ENCODE results near the gene ITSN1.
"Not testable (repeated sequence)": the region's sequence is repeated elsewhere in the genome, so short reads cannot be mapped to it uniquely, and the experiment has no call there.

Gene ITSN1

DNA sequence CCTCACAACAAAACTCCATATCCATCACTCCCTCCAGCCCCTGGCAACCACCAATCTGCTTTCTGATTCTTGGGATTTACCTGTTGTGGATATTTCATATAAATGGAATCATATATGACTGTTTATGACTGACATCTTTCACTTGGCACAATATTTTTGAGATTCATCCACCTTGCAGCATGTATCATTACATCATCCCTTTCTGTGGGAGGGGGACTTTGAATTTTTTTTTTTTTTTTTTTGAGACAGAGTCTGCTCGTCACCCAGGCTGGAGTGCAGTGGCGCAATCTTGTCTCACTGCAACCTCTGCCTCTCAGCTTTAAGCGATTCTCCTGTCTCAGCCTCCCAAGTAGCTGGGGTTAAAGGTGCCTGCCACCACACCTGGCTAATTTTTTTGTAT is 128.2 kb downstream of the ITSN1 start:
- DNase-seq (ENCODE audit: low read depth), result no peak

DNA sequence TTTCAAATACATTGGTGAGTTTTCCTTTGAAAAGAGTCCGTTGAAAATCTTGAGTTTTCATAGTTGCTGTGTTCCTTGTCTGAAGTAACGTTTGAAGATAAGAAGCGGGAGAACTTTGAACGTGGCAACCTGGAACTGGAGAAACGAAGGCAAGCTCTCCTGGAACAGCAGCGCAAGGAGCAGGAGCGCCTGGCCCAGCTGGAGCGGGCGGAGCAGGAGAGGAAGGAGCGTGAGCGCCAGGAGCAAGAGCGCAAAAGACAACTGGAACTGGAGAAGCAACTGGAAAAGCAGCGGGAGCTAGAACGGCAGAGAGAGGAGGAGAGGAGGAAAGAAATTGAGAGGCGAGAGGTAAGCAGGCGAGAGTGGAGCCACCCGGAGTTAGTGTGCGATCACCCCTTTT is 129.7 kb downstream of the ITSN1 start:
- no peak for DNase-seq (ENCODE audit: low read depth)

DNA sequence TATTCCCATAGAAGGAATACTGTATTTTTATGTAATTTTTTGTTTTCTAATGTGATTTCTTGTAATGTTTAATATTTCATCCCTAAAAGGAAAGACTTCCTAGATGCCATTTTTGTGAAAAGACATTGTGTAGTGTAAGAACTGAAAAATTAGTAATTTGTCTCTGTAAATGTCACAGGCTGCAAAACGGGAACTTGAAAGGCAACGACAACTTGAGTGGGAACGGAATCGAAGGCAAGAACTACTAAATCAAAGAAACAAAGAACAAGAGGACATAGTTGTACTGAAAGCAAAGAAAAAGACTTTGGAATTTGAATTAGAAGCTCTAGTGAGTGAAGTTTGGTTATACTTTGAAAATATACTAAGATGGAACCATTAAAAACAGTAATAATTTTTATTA is 132.2 kb downstream of the ITSN1 start:
- no peak for DNase-seq (ENCODE audit: low read depth)

DNA sequence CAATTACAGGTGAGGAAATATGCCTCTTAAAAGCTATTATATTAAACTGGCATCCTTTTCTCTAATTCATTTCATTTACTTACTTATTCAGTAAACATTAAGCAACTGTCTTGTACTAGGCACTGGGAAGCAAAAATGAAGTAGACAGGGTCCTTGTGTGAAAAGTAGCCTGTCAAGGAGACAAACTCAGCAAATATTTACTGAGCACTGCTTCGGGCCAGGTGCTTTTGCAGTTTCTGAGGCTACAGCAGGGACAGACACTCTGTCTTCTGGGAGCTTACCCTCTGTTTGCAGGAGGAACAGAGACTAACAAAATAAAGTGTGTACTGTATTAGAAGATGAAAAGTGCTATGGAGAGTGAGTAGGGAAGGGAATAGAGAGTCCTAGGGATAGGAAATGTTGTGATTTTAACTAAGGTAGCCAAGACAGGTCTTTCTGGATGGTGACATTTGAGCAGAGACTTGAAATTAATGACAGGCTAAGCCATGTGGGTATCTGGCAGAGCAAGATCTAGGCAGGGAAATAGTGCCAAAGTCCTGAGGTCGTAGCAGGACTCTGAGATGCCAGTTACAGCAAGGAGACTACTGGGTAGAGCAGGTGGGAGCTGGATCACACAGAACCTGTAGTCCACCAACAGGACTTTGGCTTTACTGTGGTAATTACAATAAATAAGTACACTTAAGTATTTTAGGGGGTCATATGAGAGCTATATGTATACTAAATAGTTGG is 133.0 kb downstream of the ITSN1 start:
- DNase-seq (ENCODE audit: low read depth), result no peak

DNA sequence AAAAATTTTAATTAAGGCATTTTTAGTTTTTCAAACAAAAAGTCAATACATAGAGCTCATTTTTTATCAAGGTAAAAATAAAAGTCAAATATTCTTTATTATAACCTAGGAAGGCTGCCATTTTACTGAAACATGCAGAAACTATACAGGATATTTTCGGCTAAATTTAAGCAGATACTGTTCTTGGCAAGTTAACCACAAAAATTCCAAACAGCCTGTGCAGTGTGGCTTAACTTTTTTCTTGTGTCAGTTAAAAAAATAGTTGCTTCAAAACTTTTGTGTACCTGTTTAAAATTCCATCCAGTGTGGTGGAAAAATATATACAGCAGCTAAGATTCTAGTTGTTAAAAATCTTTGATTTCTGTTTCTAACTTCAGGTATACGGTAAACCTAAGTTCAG is 138.3 kb downstream of the ITSN1 start:
- DNase-seq (ENCODE audit: low read depth), result no peak

DNA sequence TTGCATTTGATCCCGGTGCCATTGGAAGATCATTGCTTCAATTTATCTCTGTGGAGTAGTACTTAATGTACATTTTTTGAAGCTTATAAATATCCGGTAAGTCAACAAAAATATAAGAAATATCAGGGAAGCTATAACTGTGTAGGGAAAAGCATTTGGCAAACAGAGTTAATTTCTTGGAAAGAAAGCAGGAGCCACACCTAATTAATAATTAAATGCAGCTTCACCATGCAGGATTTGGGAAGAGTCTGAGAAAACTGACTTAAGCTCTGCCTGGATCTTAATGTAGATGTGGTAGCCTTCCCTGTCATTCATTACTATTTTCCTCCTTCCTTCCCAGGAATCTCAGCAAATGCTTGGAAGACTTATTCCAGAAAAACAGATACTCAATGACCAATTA is 138.8 kb downstream of the ITSN1 start:
- no peak for DNase-seq (ENCODE audit: low read depth)

DNA sequence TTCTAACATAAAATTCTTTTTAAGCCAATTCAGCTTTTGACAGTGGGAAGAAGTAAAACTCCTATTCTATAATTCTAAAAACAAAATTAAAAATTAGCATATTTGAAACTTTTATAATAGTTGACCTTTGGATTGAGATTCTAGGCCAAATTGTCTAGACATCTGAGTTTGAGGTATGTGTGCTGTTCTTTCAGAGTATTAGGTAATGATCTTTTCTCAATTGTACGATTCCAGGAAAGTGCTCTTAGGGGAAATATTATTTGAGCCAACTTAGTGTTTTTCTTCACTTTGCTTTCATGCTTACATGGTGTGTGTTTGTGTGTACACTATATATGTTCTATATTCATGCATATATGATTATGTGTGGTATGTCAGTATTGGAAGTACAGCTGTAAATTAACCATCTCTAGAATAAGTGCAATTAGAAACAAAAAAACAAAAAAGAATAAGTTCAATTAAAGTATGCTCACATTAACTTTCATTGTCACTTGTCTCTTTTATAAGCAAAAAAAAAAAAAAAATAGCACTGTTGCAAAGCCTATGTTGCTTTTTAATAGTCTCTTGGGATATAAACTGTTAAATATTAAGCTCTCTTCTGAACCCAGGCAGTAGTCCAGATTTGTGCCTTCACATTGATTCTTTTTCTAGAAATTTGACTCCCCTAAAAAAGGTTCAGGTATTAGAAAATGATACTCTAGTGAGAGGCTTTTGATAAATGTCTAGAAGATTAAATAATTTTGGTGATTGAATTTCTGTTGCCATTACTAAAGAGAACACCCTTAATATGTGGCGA is 141.1 kb downstream of the ITSN1 start:
- DNase-seq (ENCODE audit: low read depth), result no peak

DNA sequence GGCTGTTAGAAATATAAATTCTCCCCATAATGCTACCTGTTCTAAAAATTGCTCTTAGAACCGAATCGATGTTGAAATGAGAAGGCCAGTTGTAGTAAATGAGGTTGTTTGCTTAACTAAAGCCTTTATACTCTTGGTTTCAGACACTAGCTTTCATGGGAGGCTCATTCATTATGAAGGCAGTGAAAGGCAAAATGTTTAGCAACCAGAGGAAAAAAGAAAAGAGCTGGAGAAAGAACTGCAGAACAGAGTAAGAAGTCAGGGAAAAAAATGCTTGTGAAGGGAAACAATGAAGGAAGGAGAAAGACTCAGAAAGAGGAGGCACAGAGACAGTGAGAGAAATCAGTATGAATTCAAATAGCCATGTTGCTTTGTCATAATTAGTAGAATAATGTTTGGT is 145.1 kb downstream of the ITSN1 start:
- DNase-seq (ENCODE audit: low read depth), result no peak

DNA sequence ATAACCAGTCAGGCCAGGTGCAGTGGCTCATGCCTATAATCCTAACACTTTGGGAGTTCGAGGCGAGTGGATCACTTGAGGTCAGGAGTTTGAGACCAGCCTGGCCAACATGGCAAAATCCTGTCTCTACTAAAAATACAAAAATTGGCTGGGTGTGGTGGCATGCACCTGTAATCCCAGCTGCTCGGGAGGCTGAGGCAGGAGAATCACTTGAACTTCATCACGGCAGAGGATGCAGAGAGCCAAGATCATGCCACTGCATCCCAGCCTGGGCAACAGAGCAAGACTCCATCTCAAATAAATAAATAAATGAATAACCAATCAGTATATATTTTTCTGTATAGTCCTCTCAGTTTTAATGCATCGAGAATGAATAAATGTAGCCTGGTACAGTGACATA is 146.1 kb downstream of the ITSN1 start:
- DNase-seq (ENCODE audit: low read depth), result not testable (repeated sequence)

DNA sequence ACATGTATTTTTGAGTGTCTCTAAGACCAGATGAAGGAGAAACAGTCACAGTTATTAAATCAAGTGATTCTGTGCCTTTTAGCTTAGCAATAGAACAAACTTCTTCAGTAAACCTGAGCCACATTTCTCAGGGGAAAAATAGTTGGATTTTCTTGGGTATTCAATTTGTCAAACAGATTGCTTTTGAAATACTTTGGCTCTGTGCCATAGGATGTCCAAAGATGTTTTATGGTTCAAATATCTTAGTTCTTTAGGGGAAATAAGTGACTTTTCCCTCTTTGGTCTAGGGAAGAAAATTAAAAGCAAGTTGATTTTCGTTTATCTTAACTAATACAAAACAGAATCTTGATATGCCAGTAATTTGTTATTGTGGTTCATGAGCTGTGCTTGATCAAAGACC is 147.4 kb downstream of the ITSN1 start:
- DNase-seq (ENCODE audit: low read depth), result no peak

DNA sequence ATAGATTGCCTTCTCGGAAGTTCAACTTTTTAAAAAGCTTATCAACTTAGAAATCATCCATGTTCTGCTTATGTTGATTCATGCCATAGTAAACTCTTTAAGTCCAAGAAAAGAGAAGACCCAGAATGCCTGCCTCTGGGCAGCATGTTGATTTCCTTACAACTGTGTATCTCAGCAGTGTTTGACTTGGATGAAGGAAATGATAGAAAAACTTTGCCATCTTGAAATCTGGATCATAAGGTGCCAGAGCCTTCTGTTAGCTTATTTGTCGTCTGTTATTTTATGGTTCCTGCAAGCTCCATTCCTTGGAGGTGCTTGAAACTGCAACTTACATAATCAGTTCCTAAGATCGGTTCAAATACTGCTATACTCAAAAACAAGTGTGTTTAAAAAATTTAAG is 148.8 kb downstream of the ITSN1 start:
- DNase-seq (ENCODE audit: low read depth), result no peak

DNA sequence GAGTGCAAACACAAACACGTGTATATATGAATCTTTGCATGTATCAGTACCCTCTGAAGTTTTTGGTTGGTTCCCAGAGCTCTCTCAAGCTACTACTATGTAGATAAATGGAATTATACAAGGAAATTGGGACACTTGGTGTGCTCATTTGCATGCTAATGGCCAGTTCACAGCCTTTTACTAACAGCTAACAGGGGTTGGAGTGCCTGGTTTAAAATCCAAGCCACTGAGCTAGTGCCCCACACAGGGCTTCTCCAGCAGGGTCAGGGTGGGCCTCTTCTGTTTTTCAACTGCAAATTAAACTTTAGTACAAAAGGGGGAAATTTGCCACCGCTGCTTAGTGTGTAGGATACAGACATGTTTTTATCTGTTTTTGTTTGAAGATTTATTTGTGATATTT is 152.3 kb downstream of the ITSN1 start:
- no peak for DNase-seq (ENCODE audit: low read depth)

DNA sequence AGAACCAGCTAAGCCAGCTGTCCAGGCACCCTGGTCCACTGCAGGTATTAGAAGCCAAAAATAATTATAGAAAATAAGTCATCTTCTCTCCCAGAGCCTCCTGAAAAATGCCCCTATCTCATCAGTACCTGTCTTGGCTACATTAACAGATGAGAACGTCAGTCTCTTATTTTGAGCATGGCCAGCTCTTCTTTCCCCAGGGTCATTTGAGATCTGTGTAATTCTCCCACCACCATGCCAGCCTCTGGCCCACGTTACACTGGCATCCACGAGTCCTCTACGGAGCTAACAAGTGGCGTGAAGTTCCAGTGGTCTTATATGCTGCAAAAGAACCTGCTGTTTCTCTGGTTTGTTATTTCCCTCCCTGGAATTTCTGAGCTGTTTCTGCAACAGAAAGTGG is 155.3 kb downstream of the ITSN1 start:
- DNase-seq (ENCODE audit: low read depth), result no peak

DNA sequence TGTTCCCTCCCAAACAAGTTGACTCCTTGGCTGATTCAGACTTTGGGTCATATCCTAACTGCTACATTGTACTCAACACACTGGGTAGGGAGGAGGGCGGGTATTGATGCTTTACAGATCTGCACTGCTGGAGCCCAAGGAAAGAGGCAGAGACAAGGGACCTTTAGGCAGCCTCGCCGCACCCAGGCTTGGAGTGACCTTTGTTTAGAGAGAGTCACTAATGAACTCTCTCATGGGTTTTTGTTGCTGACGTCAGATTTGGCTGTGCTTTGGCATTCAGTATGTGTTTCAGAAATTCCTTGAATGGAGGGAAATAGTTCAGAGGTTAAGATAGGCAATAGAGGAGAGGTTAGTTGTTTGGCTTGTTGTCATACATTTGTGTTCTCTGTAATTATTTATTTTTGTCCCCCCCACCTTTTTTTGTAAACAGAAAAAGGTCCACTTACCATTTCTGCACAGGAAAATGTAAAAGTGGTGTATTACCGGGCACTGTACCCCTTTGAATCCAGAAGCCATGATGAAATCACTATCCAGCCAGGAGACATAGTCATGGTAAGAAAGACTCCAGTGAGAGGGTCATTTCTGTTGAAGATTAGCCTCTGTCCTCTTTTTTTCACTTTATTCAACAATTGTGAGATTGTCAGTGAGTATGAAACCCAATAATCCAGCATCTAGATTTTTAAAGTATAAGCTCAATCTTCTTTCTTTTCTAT is 157.2 kb downstream of the ITSN1 start:
- no peak for DNase-seq (ENCODE audit: low read depth)

DNA sequence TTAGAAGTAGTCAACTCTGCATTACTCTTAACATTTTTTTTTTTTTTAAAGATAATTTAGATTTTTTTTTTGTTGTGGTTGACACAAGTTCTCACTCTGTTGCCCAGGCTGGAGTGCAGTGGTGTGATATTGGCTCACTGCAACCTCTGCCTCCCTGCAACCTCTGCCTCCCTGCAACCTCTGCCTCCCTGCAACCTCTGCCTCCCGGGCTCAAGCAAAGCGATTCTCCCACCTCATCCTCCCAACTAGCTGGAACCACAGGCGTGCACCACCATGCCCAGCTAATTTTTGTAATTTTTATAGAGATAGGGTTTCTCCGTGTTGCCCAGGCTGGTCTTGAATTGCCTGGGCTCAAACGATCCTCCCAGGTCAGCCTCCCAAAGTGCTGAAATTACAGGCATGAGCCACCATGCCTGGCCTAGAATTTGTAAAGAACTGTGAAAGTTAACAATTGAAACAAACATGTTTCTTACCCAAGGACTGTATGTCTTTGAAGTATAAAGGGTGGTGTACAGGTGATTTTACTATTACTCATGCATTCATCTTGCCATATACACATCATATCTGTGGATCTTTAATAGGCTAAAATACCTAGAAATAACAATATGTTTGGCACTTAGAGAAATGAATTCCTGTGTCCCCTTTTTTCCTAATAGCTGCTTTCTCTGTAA is 158.6 kb downstream of the ITSN1 start:
- DNase-seq (ENCODE audit: low read depth), result no peak

DNA sequence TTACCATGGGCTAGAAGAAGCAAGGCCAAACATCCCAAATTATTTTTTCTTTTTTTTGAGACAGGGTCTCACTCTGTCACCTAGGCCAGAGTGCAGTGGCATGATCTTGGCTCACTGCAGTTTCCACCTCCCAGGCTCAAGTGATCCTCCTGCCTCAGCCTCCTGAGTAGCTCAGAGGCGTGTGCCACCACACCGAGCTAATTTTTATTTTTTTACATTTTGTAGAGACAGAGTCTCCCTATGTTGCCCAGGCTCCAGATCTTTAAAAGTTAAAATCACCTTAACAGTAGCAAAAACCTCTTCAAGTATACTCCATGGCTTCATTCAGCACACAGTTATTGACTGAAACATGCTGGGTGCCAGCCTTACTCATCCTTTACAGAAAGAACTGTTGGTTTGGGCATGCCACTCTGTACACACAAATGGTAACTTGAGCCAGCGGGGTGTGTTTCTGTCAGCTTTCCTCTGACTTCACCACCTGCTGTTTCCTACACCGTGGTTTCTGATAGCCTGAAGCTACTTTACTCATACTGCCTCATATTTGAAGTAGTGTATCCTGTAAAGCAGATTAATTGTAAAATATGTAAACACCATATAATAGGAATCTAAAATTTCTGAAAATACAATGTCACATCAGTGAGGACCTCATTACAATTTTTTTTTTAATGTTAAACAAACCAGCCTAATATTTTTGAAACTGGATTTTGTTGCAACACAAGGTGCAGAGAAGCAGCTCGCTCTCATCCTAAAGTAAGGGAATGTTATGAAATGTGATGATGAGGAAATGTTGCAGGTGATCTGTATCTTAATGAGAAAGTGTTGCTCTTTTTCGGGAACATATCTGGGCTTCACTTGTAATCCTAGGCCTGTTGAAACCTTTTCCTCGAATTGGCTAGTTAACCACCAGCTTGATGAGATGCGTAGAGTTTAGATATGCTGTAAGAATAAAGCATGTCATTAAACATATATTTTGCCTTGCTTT is 159.4 kb downstream of the ITSN1 start:
- no peak for DNase-seq (ENCODE audit: low read depth)

DNA sequence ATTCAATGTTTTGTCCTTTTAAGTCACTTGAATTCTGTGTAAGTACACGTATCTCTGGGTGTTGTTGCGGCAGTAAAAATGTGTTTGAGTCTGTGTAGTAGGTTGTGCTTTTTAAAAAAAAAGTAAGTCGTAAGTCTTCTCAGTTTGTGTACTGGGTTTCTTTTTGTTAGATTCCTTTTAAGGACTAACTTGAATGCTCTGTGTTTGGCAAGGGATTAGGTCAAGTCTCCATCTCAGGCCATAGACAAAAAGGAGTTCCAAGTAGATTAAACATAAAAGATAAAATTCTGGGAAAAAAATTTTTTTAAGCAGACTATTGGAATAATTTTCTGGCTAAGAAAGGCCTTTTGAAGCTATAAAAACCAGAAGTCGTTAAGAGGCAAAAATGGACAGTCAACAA is 160.2 kb downstream of the ITSN1 start:
- no peak for DNase-seq (ENCODE audit: low read depth)

DNA sequence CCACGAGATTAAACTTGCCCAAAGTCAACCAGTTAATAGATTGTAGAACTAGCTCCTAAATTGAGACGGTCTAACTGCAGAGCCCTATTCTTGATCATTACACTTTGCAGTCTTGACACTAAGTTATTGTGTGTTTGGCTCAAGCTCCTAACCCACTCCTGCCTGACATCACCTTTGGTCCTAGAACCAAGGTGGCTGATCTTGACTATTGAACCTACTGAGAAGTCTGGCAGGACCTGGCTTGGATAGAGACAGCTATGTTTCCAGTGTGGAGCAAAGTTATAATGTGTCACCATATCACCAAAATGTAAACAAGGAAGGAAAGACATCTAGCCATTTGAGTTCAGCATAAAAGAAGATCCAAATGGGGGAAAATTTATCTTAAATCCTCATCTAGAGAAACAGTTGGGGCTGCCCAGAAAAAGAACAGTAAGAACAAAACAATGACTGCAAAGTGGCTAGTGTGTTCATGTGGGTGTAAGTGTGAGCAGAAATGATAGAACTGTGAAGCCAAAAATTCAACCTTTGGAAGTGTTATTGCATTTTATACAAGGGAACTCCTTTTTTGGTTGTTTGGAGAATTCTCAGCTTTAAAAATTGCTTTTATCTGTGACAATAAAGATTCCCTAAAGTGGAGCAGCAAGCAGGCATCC is 166.5 kb downstream of the ITSN1 start:
- no peak for DNase-seq (ENCODE audit: low read depth)

DNA sequence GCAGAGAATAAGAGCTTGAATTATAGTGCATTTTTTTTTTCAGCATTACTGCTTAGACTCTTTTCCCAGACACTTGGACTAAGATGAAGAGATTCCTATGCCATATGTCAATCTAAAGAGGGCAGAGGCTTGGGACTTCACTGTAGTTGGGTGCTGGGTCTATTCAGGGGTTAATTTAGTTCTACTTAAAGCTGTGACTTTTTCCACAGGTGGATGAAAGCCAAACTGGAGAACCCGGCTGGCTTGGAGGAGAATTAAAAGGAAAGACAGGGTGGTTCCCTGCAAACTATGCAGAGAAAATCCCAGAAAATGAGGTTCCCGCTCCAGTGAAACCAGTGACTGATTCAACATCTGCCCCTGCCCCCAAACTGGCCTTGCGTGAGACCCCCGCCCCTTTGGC is 168.5 kb downstream of the ITSN1 start:
- no peak for DNase-seq (ENCODE audit: low read depth)

DNA sequence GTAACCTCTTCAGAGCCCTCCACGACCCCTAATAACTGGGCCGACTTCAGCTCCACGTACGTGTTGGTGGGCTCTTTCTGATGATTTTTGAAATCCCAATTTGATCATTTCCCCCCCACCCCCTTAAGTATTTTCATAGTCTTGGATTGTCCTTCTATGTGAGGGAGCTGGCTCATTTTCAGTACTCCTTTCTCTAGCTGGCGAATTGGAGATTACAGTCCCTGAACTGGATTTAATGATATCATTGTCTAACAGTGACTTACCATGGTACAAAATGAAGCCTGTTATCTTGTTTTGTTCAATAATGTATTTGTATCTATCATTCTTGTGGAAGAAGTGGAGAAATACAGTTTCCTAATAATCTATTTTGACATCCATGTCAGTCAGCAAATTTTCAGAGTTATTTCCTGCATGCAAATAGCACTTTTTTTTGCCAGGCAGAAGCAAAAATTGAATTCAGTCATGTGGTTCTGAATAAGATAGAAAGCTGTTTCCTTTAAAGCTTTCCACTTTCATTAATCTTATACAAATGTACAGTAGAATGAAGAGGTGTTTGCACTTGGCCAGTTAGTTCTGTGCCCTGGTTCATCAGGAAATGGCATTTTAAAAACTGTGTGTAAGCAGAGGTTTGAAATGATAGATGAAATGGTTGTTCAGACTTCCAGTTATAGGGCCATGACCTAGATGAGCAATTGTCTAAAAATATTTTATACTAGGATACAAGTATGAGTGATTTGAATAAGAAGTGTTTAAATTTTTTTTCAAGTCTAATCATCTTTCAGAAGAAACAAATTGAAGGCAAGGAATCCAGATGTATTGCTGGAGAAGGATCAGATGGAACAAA is 169.1 kb downstream of the ITSN1 start:
- DNase-seq (ENCODE audit: low read depth), result no peak

All from GM04503 (cell line).